GM12878 (cell line): ENCODE measurements around the gene GIT1. TPM values are rescaled to one million over a fixed set of nuclear protein-coding genes. Genes with fewer than 3 reads are reported as not detected.

ENCODE experiments used
- KAT2A ChIP-seq: conservative IDR thresholded peaks from 2 replicates; pipeline ENCODE4 v1.6.1; 2011; ENCODE audit warnings: low read depth, low read length; ENCODE audit not compliant: control insufficient read depth
- MEF2A ChIP-seq: IDR thresholded peaks from 2 replicates; pipeline ENCODE4 v1.6.1; 2011; ENCODE audit warnings: low read depth, mild to moderate bottlenecking, low read length, moderate library complexity; ENCODE audit not compliant: insufficient read depth
- MEF2B ChIP-seq: fragments of 450-650 bp; IDR thresholded peaks from 2 replicates; pipeline ENCODE4 v1.6.1; 2018; ENCODE audit warnings: mild to moderate bottlenecking, moderate library complexity; ENCODE audit not compliant: partially characterized antibody, poor library complexity, severe bottlenecking
- MXI1 ChIP-seq: fragments of 150-350 bp; IDR thresholded peaks from 2 replicates; pipeline ENCODE4 v1.6.1; 2011; ENCODE audit warnings: low read depth, mild to moderate bottlenecking, inconsistent platforms, low read length, improper control_type of control experiment
- NFIC ChIP-seq: IDR thresholded peaks from 2 replicates; pipeline ENCODE4 v1.6.1; 2012; ENCODE audit warnings: low read depth, mild to moderate bottlenecking, inconsistent platforms, low read length, moderate library complexity
- NFYA ChIP-seq: IDR thresholded peaks from 2 replicates; pipeline ENCODE4 v1.6.1; 2011; ENCODE audit warnings: low read depth, mild to moderate bottlenecking, low read length, improper control_type of control experiment, borderline replicate concordance
- NFYB ChIP-seq: IDR thresholded peaks from 2 replicates; pipeline ENCODE4 v1.6.1; 2011; ENCODE audit warnings: low read depth, mild to moderate bottlenecking, low read length, improper control_type of control experiment, moderate library complexity; ENCODE audit not compliant: insufficient read depth
- TCF12 ChIP-seq: IDR thresholded peaks from 2 replicates; pipeline ENCODE4 v1.6.1; 2011; ENCODE audit warnings: low read depth, mild to moderate bottlenecking, low read length
- ZNF274 ChIP-seq: IDR thresholded peaks from one replicate; pipeline ENCODE4 v1.8.0; 2011; ENCODE audit not compliant: insufficient read length, insufficient read depth
- ZSCAN29 ChIP-seq: fragments of 450-650 bp; IDR thresholded peaks from 2 replicates; pipeline ENCODE4 v1.6.1; 2017; ENCODE audit warnings: mild to moderate bottlenecking, moderate library complexity
- polyA plus RNA-seq, 11 experiments: library from polyadenylated mRNA; depleted of rRNA in 4 of 11; unstranded in 6 of 11; stranded (reverse) in 5 of 11; fragments of >200 nt; fragmentation: Nextera tagmentation in 4 of 11; fragmentation: Illumina TruSeq in 1 of 11; extraction: Ambion mirVana in 4 of 11; extraction: Trizol in 1 of 11; gene quantifications; 1 replicate in 1 of 11; 2 replicates in 10 of 11; pipeline versions ENCODE4 v1.2.1 to v1.2.3, GENCODE V29; 2011 to 2016; ENCODE audit warnings: inconsistent platforms in 2 of 11, missing spikeins in 2 of 11, low read depth in 1 of 11
- total RNA-seq, 4 experiments: library from RNA; depleted of rRNA in 3 of 4; stranded (reverse); fragments of >200 nt in 3 of 4; fragmentation: Illumina TruSeq in 1 of 4; extraction: Trizol in 1 of 4; gene quantifications; 2 replicates each; pipeline versions ENCODE4 v1.2.1 to v1.2.3, GENCODE V29; 2013 to 2021
- TF ChIP-seq, protein P1 (sequence below): fragments of 150-350 bp; IDR thresholded peaks from 2 replicates; pipeline ENCODE4 v1.6.1; 2016; ENCODE audit warnings: low read depth, low read length
- TF ChIP-seq, protein P2 (sequence below): fragments of 450-650 bp; IDR thresholded peaks from 2 replicates; pipeline ENCODE4 v1.6.1; 2017; ENCODE audit warnings: mild to moderate bottlenecking, moderate library complexity
- TF ChIP-seq, protein P3 (sequence below): IDR thresholded peaks from 2 replicates; pipeline ENCODE4 v1.6.1; 2012; ENCODE audit warnings: low read length, inconsistent platforms
- TF ChIP-seq, protein P4 (sequence below), 3 experiments: IDR thresholded peaks in 2 of 3; conservative IDR thresholded peaks in 1 of 3; 2 replicates each; pipeline ENCODE4 v1.5.1; 2011; ENCODE audit warnings: low read depth in 3 of 3, low read length in 3 of 3, mild to moderate bottlenecking in 3 of 3, control low read depth in 2 of 3, moderate library complexity in 2 of 3, inconsistent platforms in 1 of 3, mixed read lengths in 1 of 3; ENCODE audit not compliant: control insufficient read depth in 2 of 3, insufficient read depth in 1 of 3; ENCODE audit errors: extremely low read depth in 1 of 3

GIT1 gene
- total and polyA plus RNA-seq, 10 of the 15 experiments (the other 5 are each of a cell fraction or from before 2014, with no cell fraction given), result 0.24 to 45.3 (median 20.9) TPM

DNA sequence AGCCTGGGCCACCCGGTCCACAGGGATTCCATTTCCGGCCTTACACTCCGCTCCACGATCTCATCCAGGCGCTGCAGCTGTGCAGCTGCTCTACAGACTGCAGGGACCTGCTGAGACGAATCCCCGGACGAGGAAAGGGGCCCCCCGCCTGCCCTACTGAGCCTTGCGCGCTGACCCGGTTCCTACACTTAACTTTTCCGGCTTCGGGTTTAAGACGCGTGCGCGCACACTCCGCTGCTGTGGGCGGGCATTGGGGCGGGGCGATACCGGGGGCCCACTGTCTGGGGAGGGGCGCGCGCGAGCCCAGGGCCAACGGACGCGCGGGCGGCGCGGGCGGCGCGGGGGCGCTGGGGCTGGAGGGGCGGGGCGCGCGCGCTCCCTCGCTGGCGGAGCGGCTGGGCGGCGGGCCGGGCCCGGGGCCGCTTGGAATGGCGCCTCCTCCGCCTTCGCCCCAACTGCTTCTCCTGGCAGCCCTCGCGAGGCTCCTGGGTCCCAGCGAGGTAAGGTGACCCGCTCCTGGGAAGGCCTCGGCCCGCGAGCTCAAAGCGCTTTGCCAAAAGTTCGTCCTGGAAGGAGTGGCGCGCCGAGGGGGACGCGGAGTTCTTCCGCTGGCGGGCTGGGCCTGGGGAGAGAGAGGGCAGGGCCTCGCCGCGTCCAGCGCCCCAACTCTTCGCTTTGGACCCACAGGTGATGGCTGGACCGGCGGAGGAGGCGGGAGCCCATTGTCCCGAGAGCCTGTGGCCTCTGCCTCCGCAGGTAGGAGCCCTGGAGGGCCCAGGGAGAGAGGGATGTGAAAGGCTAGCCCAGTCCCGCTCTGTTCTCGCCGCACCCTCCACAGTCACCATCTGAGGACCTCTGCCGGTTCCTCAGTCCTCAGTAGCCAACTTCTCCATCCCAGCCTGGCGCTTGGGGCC lies 20.9 kb downstream of the GIT1 start, which contains the start of gene TP53I13 (continued):
- TF ChIP-seq, protein P1, sequence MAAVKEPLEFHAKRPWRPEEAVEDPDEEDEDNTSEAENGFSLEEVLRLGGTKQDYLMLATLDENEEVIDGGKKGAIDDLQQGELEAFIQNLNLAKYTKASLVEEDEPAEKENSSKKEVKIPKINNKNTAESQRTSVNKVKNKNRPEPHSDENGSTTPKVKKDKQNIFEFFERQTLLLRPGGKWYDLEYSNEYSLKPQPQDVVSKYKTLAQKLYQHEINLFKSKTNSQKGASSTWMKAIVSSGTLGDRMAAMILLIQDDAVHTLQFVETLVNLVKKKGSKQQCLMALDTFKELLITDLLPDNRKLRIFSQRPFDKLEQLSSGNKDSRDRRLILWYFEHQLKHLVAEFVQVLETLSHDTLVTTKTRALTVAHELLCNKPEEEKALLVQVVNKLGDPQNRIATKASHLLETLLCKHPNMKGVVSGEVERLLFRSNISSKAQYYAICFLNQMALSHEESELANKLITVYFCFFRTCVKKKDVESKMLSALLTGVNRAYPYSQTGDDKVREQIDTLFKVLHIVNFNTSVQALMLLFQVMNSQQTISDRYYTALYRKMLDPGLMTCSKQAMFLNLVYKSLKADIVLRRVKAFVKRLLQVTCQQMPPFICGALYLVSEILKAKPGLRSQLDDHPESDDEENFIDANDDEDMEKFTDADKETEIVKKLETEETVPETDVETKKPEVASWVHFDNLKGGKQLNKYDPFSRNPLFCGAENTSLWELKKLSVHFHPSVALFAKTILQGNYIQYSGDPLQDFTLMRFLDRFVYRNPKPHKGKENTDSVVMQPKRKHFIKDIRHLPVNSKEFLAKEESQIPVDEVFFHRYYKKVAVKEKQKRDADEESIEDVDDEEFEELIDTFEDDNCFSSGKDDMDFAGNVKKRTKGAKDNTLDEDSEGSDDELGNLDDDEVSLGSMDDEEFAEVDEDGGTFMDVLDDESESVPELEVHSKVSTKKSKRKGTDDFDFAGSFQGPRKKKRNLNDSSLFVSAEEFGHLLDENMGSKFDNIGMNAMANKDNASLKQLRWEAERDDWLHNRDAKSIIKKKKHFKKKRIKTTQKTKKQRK, result no peak
- TF ChIP-seq KAT2A, result no peak
- TF ChIP-seq NFIC, result no peak
- TF ChIP-seq NFYA, result no peak
- 0 out of 2 replicates have a peak, but pooled peaks have one; percentile 2 for TF ChIP-seq TCF12
- no peak for TF ChIP-seq NFYB
- TF ChIP-seq, protein P2, sequence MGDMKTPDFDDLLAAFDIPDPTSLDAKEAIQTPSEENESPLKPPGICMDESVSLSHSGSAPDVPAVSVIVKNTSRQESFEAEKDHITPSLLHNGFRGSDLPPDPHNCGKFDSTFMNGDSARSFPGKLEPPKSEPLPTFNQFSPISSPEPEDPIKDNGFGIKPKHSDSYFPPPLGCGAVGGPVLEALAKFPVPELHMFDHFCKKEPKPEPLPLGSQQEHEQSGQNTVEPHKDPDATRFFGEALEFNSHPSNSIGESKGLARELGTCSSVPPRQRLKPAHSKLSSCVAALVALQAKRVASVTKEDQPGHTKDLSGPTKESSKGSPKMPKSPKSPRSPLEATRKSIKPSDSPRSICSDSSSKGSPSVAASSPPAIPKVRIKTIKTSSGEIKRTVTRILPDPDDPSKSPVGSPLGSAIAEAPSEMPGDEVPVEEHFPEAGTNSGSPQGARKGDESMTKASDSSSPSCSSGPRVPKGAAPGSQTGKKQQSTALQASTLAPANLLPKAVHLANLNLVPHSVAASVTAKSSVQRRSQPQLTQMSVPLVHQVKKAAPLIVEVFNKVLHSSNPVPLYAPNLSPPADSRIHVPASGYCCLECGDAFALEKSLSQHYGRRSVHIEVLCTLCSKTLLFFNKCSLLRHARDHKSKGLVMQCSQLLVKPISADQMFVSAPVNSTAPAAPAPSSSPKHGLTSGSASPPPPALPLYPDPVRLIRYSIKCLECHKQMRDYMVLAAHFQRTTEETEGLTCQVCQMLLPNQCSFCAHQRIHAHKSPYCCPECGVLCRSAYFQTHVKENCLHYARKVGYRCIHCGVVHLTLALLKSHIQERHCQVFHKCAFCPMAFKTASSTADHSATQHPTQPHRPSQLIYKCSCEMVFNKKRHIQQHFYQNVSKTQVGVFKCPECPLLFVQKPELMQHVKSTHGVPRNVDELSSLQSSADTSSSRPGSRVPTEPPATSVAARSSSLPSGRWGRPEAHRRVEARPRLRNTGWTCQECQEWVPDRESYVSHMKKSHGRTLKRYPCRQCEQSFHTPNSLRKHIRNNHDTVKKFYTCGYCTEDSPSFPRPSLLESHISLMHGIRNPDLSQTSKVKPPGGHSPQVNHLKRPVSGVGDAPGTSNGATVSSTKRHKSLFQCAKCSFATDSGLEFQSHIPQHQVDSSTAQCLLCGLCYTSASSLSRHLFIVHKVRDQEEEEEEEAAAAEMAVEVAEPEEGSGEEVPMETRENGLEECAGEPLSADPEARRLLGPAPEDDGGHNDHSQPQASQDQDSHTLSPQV, result no peak
- TF ChIP-seq, protein P3, sequence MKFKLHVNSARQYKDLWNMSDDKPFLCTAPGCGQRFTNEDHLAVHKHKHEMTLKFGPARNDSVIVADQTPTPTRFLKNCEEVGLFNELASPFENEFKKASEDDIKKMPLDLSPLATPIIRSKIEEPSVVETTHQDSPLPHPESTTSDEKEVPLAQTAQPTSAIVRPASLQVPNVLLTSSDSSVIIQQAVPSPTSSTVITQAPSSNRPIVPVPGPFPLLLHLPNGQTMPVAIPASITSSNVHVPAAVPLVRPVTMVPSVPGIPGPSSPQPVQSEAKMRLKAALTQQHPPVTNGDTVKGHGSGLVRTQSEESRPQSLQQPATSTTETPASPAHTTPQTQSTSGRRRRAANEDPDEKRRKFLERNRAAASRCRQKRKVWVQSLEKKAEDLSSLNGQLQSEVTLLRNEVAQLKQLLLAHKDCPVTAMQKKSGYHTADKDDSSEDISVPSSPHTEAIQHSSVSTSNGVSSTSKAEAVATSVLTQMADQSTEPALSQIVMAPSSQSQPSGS, result no peak
- TF ChIP-seq MEF2B, result peak; percentile 15
- no peak for TF ChIP-seq MEF2A
- no peak for TF ChIP-seq MXI1
- no peak for TF ChIP-seq ZNF274
- TF ChIP-seq, protein P4, sequence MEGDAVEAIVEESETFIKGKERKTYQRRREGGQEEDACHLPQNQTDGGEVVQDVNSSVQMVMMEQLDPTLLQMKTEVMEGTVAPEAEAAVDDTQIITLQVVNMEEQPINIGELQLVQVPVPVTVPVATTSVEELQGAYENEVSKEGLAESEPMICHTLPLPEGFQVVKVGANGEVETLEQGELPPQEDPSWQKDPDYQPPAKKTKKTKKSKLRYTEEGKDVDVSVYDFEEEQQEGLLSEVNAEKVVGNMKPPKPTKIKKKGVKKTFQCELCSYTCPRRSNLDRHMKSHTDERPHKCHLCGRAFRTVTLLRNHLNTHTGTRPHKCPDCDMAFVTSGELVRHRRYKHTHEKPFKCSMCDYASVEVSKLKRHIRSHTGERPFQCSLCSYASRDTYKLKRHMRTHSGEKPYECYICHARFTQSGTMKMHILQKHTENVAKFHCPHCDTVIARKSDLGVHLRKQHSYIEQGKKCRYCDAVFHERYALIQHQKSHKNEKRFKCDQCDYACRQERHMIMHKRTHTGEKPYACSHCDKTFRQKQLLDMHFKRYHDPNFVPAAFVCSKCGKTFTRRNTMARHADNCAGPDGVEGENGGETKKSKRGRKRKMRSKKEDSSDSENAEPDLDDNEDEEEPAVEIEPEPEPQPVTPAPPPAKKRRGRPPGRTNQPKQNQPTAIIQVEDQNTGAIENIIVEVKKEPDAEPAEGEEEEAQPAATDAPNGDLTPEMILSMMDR (IDR thresholded peaks at IDR 0.05 in 2 of 3, conservative IDR thresholded peaks at IDR 0.05 in 1 of 3; ENCODE audit: control insufficient read depth in 2 of 3, extremely low read depth in 1 of 3, insufficient read depth in 1 of 3, low read depth in 3 of 3, low read length in 3 of 3), result no peak
- no peak for TF ChIP-seq ZSCAN29
